ENCODE data around the gene GPR151.
A peak's percentile ranks its signal among the peaks of the same experiment; 100 is the strongest.
"Not testable (repeated sequence)": the region's sequence is repeated elsewhere in the genome, so short reads cannot be mapped to it uniquely, and the experiment has no call there.

GPR151 gene

GRCh38 chr5:146516151-146516475 is at the start of gene GPR151:
Gene GPR151 (minus strand): TSS chr5:146516190. CDS start chr5:146516113, 77 bp downstream.
- peak; percentile 10 for DNase-seq

- DNase-seq: peak; percentile 90
Observed at GRCh38 chr5:146564007-146564762, 48.2 kb upstream of the GPR151 start.

- no peak for DNase-seq
Observed at GRCh38 chr5:146562461-146562860, 46.5 kb upstream of the GPR151 start.

GRCh38 chr5:146561711-146562110 is 45.7 kb upstream of the GPR151 start:
- DNase-seq: no peak

GRCh38 chr5:146560205-146560812 is 44.3 kb upstream of the GPR151 start:
- DNase-seq: no peak

GRCh38 chr5:146556884-146557283 is 40.9 kb upstream of the GPR151 start:
- not testable (repeated sequence) for DNase-seq

- no peak for DNase-seq
Observed at GRCh38 chr5:146553446-146553845, 37.5 kb upstream of the GPR151 start.

GRCh38 chr5:146549615-146550014 is 33.6 kb upstream of the GPR151 start:
- no peak for DNase-seq

- peak; percentile 85 for DNase-seq
Observed at GRCh38 chr5:146548781-146549449, 32.9 kb upstream of the GPR151 start.

- DNase-seq: no peak
Observed at GRCh38 chr5:146544232-146544631, 28.2 kb upstream of the GPR151 start.

- DNase-seq: peak; percentile 81
Observed at GRCh38 chr5:146541958-146542849, 26.2 kb upstream of the GPR151 start.

GRCh38 chr5:146540414-146540813 is 24.4 kb upstream of the GPR151 start:
- DNase-seq: peak; percentile 25

GRCh38 chr5:146539973-146540372 is 24.0 kb upstream of the GPR151 start:
- DNase-seq: no peak

- DNase-seq: no peak
Observed at GRCh38 chr5:146538432-146538831, 22.4 kb upstream of the GPR151 start.

GRCh38 chr5:146533882-146534281 is 17.9 kb upstream of the GPR151 start:
- no peak for DNase-seq

- peak; percentile 84 for DNase-seq
Observed at GRCh38 chr5:146533260-146533857, 17.4 kb upstream of the GPR151 start.

GRCh38 chr5:146529984-146530383 is 14.0 kb upstream of the GPR151 start:
- peak; percentile 14 for DNase-seq

- peak; percentile 30 for DNase-seq
Observed at GRCh38 chr5:146528236-146528635, 12.2 kb upstream of the GPR151 start.

GRCh38 chr5:146527785-146528184 is 11.8 kb upstream of the GPR151 start:
- DNase-seq: no peak

GRCh38 chr5:146523698-146524097 is 7.7 kb upstream of the GPR151 start:
- no peak for DNase-seq

- DNase-seq: no peak
Observed at GRCh38 chr5:146521403-146522106, 5.6 kb upstream of the GPR151 start.

- DNase-seq: peak; percentile 30
Observed at GRCh38 chr5:146520731-146521130, 4.7 kb upstream of the GPR151 start.
